Renal cortex interstitium (tissue), 15 donors: ENCODE results near the gene HSPB3. TPM values are rescaled to one million over a fixed set of nuclear protein-coding genes. Genes with fewer than 3 reads are reported as not detected.
"Not testable (repeated sequence)": the region's sequence is repeated elsewhere in the genome, so short reads cannot be mapped to it uniquely, and the experiment has no call there.

ENCODE experiments used
- DNase-seq, 11 donors: peaks; one replicate each; pipeline ENCODE4 v3.0.0-alpha.2; 2013; ENCODE audit warnings: low read depth in 9 of 11, low spot score in 4 of 11; ENCODE audit errors: extremely low read depth in 1 of 11
- long read RNA-seq, 16 experiments: transcript quantifications; one replicate each; lab custom pipeline, GENCODE V29; 2026
- polyA plus RNA-seq, 3 donors: library from polyadenylated mRNA; unstranded; fragments of 120-200 nt; gene quantifications; one replicate each; pipeline ENCODE4 v1.2.1, GENCODE V29; 2013; ENCODE audit not compliant: insufficient read length in 3 of 3

The HSPB3 gene, protein sequence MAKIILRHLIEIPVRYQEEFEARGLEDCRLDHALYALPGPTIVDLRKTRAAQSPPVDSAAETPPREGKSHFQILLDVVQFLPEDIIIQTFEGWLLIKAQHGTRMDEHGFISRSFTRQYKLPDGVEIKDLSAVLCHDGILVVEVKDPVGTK
- under 1 TPM in 1 of 3 donors, not detected in 2; 0.13 TPM for polyA plus RNA-seq
- long read RNA-seq, donor 1: 0 reads
- long read RNA-seq, donor 2, partial matches to known transcripts: 0 of 1 reads
- long read RNA-seq, donor 2, other reads (novel, unspliced or antisense): 0 of 1 reads
- long read RNA-seq, donor 3: 0 reads
- long read RNA-seq, donor 4, partial matches to known transcripts: 0 of 3 reads
- long read RNA-seq, donor 4, other reads (novel, unspliced or antisense): 0 of 3 reads
- long read RNA-seq, donor 5: 0 reads
- long read RNA-seq, donor 6: 0 reads
- long read RNA-seq, donor 7, partial matches to known transcripts: 0 of 1 reads
- long read RNA-seq, donor 7, other reads (novel, unspliced or antisense): 0 of 1 reads
- long read RNA-seq, donor 8: 0 reads
- long read RNA-seq, donor 9, partial matches to known transcripts: 0 of 1 reads
- long read RNA-seq, donor 9, other reads (novel, unspliced or antisense): 0 of 1 reads
- long read RNA-seq, donor 10: 0 reads
- long read RNA-seq, donor 11: 0 reads
- long read RNA-seq, donor 12: 0 reads
- long read RNA-seq, donor 13: 0 reads
- long read RNA-seq, donor 14, partial matches to known transcripts: 0 of 1 reads
- long read RNA-seq, donor 14, other reads (novel, unspliced or antisense): 0 of 1 reads
- long read RNA-seq, donor 15, partial matches to known transcripts: 0 of 2 reads
- long read RNA-seq, donor 15, other reads (novel, unspliced or antisense): 0 of 2 reads
- long read RNA-seq, donor 16, partial matches to known transcripts: 0 of 1 reads
- long read RNA-seq, donor 16, other reads (novel, unspliced or antisense): 0 of 1 reads

DNA sequence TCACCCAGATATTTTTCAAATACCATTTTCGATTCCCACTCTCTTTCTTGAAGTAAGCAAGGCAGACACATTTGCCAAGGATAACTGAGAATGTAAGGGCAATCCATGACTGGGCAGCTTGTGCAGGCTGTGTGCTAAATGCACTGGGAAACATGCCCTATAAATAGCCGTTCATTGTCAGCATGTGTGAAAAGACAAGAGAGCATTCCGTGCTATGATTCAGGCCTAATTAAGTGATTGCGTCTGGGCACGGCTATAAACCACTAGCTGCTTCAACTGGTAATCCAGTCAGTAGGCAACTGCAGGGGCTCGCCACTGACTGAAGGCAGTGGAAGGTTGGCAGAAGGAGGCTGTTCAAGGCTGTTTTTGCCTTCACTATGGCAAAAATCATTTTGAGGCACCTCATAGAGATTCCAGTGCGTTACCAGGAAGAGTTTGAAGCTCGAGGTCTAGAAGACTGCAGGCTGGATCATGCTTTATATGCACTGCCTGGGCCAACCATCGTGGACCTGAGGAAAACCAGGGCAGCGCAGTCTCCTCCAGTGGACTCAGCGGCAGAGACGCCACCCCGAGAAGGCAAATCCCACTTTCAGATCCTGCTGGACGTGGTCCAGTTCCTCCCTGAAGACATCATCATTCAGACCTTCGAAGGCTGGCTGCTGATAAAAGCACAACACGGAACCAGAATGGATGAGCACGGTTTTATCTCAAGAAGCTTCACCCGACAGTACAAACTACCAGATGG is at the start of gene HSPB3:
TSS of gene HSPB3 (plus strand) at position 287 of the 745 bp plus-strand sequence. CDS start at position 378, 91 bp downstream.
- no peak for DNase-seq

DNA sequence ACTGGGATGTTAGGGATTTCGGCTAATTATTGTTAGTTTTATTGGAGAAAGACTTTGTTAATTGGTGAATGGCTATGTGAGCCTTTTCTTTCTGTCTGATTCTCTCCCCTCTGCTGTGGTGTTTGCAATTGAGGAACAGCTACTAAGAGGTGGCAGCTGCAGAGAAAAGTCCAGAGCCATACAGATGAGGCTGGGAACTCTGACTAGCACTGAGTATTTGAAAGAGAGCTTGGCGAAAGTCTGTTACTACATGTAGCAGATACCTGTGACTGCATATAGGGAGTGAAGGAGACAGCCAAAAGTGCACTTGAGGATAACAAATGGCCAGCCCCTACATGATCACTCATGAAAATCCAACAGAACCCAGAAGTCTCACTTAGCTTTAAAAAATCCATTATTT is 44.3 kb upstream of the HSPB3 start:
- DNase-seq: no peak

GRCh38 chr5:54412913-54413312 is 42.6 kb upstream of the HSPB3 start:
- no peak for DNase-seq

GRCh38 chr5:54415147-54415546 is 40.4 kb upstream of the HSPB3 start:
- DNase-seq: no peak

GRCh38 chr5:54415896-54416601 is 39.5 kb upstream of the HSPB3 start:
- no peak for DNase-seq

- DNase-seq: peak in 9 of 11 donors; percentile 13 to 49 (median 26)
Measured at GRCh38 chr5:54419573-54420423, 35.7 kb upstream of the HSPB3 start.

- not testable (repeated sequence) for DNase-seq
Measured at GRCh38 chr5:54420511-54420910, 35.0 kb upstream of the HSPB3 start.

GRCh38 chr5:54421976-54422375 is 33.5 kb upstream of the HSPB3 start:
- DNase-seq: no peak

- DNase-seq: no peak
Measured at GRCh38 chr5:54425258-54425657, 30.2 kb upstream of the HSPB3 start.

GRCh38 chr5:54426209-54426608 is 29.3 kb upstream of the HSPB3 start:
- no peak for DNase-seq

DNA sequence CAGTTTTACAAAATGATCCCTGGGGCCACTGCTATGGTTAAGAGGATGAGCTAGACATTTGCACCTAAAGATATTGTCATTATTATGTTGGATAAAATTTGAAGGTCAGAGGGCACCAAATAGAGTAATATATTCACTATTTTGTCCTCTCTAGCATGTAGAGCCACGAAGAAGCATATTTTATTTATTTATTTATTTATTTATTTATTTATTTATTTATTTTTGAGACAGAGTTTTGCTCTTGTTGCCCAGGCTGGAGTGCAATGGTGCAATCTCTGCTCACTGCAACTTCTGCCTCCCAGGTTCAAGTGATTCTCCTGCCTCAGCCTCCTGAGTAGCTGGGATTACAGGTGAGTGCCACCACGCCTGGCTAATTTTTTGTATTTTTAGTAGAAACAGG is 20.8 kb upstream of the HSPB3 start:
- not testable (repeated sequence) for DNase-seq

DNA sequence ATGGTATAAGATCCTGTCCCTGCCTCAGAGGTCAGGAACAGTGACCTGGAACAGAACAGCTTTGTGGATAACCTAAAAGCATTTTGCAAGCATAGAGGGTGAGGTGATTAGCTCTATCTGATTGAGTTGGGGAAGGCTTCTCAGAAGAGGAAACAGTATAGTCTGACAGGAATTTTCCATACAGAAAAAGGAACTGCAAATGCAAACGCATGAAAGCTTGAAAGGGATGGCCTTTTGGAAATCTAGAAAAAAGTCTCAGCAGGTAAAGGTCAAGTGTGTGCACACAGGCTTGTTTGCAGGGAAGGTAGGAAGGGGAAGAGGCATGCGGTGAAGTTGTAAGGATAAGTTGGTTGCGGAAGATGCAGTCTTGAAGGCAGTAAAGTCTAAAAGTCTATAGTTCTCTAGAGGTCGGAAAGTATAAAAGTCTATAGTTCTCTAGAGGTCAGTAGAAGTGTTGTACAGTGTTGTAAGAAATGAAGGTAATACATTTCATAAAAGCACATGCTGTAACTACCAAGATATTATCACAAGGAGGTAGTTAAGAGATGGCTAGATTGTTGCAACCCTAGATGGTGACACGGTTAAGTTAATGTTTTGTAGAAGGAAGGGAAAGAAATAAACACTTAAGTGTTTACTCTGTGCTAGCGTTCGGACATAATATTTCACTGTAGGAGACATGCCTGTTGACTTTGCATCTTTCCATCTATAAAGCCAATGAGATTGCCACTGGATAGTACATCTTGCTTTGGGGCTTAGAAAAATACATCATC is 16.7 kb upstream of the HSPB3 start:
- DNase-seq: no peak

- DNase-seq: no peak
Measured at GRCh38 chr5:54440456-54440893, 15.0 kb upstream of the HSPB3 start.

DNA sequence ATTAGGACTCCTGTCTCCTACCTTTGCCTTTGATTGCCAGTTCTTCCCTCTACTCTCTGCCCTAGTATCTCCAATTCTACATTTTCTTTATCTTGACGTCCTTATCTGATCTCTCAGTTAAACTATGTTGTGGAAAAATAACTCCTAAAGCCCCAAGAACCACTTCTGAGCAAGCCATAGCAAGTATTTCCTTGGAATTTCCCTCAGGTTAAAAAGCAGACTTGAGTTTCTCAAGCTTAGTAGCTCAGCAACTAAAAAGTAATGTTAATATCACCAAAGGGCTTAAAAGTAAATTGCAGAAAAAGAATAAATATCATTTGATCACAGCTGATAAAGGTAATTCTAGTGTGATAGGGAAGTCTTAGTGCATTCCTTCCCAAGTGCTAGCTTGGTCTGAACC is 13.2 kb upstream of the HSPB3 start:
- DNase-seq: no peak

DNA sequence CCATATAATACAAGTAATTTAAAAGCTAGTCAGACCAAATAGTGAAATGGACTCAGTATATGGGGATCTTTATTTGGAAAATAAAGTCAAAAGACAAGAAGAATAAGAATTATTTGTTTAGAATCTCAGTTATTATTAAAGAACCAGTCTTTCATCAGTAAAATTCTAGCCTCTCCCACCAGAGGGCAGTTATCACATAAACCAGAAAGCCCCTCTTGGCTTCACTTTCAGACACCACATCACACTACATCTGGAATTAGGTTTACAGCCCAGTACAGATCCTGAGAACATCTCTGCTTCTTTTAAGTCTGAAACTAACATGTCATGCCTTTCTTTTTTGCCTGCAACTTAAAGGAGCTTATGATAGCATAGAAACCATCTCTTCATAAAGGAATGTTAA is 12.2 kb upstream of the HSPB3 start:
- peak in 3 of 11 donors; percentile 13 to 33 (median 20) for DNase-seq

- DNase-seq: no peak
Measured at GRCh38 chr5:54445691-54446378, 9.7 kb upstream of the HSPB3 start.
